Stimulated activated CD8-positive, alpha-beta memory T cell treated with anti-CD3 and anti-CD28 coated beads, Interleukin-12 subunit alpha, Interleukin-12 subunit beta, amount 100 ng/mL, for 4 hours (primary cell): ENCODE data around the gene PTPN14.
"Not testable (repeated sequence)": the region's sequence is repeated elsewhere in the genome, so short reads cannot be mapped to it uniquely, and the experiment has no call there.

Source experiments
- DNase-seq: peaks from one replicate; pipeline ENCODE4 v3.0.0-alpha.2; 2020; ENCODE audit warnings: low read depth

PTPN14 gene

GRCh38 chr1:214394569-214394968 is 156.8 kb downstream of the PTPN14 start:
- not testable (repeated sequence) for DNase-seq

GRCh38 chr1:214393086-214393485 is 158.3 kb downstream of the PTPN14 start:
- no peak for DNase-seq

- DNase-seq: no peak
Measured at GRCh38 chr1:214391873-214392645, 159.3 kb downstream of the PTPN14 start.

- DNase-seq: no peak
Measured at GRCh38 chr1:214389734-214390133, 161.7 kb downstream of the PTPN14 start.

- no peak for DNase-seq
Measured at GRCh38 chr1:214386747-214387146, 164.7 kb downstream of the PTPN14 start.

- no peak for DNase-seq
Measured at GRCh38 chr1:214386333-214386732, 165.1 kb downstream of the PTPN14 start.

GRCh38 chr1:214385428-214385827 is 166.0 kb downstream of the PTPN14 start:
- no peak for DNase-seq

- no peak for DNase-seq
Measured at GRCh38 chr1:214384373-214385079, 166.9 kb downstream of the PTPN14 start.

GRCh38 chr1:214383381-214384372 is 167.7 kb downstream of the PTPN14 start:
- no peak for DNase-seq

GRCh38 chr1:214380986-214381695 is 170.3 kb downstream of the PTPN14 start:
- no peak for DNase-seq

- DNase-seq: no peak
Measured at GRCh38 chr1:214380396-214380795, 171.0 kb downstream of the PTPN14 start.

GRCh38 chr1:214379236-214379970 is 172.0 kb downstream of the PTPN14 start:
- DNase-seq: no peak

- no peak for DNase-seq
Measured at GRCh38 chr1:214378492-214378891, 172.9 kb downstream of the PTPN14 start.

- no peak for DNase-seq
Measured at GRCh38 chr1:214377886-214378285, 173.5 kb downstream of the PTPN14 start.

GRCh38 chr1:214377485-214377884 is 173.9 kb downstream of the PTPN14 start:
- no peak for DNase-seq

GRCh38 chr1:214372092-214372491 is 179.3 kb downstream of the PTPN14 start:
- no peak for DNase-seq

- DNase-seq: no peak
Measured at GRCh38 chr1:214370615-214371014, 180.8 kb downstream of the PTPN14 start.

- DNase-seq: no peak
Measured at GRCh38 chr1:214369364-214369763, 182.0 kb downstream of the PTPN14 start.

- DNase-seq: no peak
Measured at GRCh38 chr1:214367841-214368240, 183.6 kb downstream of the PTPN14 start.

GRCh38 chr1:214364786-214365295 is 186.6 kb downstream of the PTPN14 start:
- DNase-seq: no peak

GRCh38 chr1:214364386-214364785 is 187.0 kb downstream of the PTPN14 start:
- no peak for DNase-seq
